ENCODE results near the gene STK39.

The STK39 gene

DNA sequence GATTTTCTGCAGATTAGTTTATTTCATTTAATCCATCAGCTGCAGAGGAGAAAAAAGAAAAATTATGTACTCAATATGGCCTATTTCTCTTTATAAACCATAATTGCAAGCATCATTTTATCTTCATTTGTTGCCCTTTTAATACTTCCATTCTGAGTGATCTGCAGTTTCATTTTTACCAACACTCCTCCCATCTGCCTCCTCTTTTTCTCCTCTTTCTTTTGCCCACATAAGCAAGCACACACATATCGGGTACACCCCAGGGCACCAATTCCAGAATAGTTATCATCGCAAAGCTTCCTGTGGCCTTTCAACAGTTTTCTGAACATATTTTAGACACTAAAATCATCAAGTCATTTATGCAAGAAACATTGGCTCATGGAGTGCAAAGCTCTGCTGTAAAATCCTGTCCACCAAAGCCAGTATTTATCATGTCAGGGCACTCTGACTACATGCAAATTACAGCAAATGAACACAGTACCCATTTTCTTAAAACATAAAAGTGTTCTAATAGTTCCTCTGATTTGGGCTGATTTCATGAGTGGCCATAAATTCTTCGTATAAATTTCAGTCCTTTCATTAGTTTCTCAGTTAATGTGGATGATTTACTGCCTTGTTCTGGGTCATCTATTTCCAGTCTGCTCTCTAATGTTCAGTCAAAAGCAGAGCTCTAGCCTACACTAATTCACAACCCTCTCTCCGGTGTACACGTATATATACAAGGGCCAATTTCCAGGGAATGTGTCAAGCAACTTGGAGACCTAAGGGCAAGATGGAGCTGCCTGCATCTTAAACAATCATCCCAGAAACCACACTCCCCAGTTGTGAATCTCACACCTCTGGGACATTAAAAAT, 281.3 kb downstream of the STK39 start:
- Histone ChIP-seq H2AK5ac (ENCODE audit: low read length) (no peak overlapping the region), H4K91ac (ENCODE audit: low read depth, low read length) (no peak overlapping the region), H3K14ac (ENCODE audit: low read length) (no peak overlapping the region), H3K4me1 (ENCODE audit: control insufficient read depth in 1 of 2, insufficient read depth in 2 of 2, low read length in 2 of 2) (peaks cover 3 to 5% of the 10 kb centered on the region in 2 experiments), H3K27ac (ENCODE audit: low read depth, low read length) (no peak overlapping the region), H2BK120ac (ENCODE audit: insufficient read depth, low read length, poor library complexity) (no peak overlapping the region), H2AFZ (ENCODE audit: insufficient read depth, low read length, poor library complexity) (no peak overlapping the region), H3K36me3 (ENCODE audit: control insufficient read depth in 1 of 2, insufficient read depth in 2 of 2, low read length in 2 of 2) (no peaks in the 10 kb centered on the region), H4K8ac (ENCODE audit: low read depth, low read length) (no peak overlapping the region), H3K23ac (ENCODE audit: low read length) (no peak overlapping the region), H3K27me3 (ENCODE audit: insufficient read depth, low read length) (no peaks in the 10 kb centered on the region), H3K4me2 (ENCODE audit: low read length) (no peak overlapping the region), H3K4ac (ENCODE audit: low read depth, low read length) (no peak overlapping the region), H3K18ac (ENCODE audit: low read length) (no peak overlapping the region), H3K9ac (ENCODE audit: low read length) (no peak overlapping the region), H3K79me2 (ENCODE audit: control insufficient read depth, insufficient read depth, low read length, poor library complexity) (no peaks in the 10 kb centered on the region), H3K79me1 (ENCODE audit: low read length) (peaks cover 1% of the 10 kb centered on the region), H3K4me3 (ENCODE audit: low read depth, low read length) (no peak overlapping the region), H3K9me3 (ENCODE audit: insufficient read depth, low read depth, low read length) (peaks cover 2% of the 10 kb centered on the region), H4K12ac (ENCODE audit: low read depth, low read length) (no peak overlapping the region), H2BK12ac (ENCODE audit: low read length) (no peak overlapping the region), H2BK5ac (ENCODE audit: low read depth, low read length, poor library complexity) (no peak overlapping the region)
- no CpG with 5 or more reads among the region's 5 CpGs for WGBS (ENCODE audit: extremely low coverage, insufficient coverage, insufficient read length)
- DNase-seq: peak; percentile 26 to 49

DNA sequence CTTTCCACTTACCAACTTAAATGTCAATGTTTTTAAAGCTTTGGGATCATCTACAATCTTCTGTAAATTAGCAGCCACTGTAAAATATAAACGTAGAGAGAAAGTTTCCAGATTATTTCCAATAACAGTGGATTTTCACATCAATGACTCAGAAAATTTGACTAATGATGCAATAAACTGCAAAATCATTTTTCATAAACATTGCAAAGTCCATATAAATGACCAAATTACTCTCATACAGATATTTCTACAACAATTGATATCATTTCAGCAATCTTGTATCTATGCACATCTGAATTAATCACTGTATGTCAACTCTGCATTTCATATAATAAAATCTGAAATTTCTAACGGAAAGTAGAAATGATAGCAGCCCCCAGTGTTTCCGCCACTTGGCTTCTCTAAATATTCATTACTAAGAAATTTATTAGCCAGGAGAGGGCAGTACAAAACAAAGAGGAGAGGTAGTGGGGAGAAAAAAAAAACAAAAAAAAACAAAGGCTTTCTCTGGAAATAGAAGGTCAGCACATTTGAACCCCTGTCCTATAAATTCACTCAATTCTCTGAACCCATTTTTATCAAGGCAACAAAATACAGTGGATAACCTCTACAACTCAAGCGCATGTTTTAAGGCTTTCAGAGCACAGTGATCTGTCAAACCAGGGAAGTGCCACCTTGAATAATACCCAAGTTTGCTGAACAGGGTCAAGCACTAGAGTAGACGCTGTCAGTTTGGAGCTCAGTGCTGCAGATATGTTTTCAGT, 282.6 kb downstream of the STK39 start:
- Histone ChIP-seq H2AK5ac (ENCODE audit: low read length) (no peak overlapping the region), H3K4ac (ENCODE audit: low read depth, low read length) (no peak overlapping the region), H2AFZ (ENCODE audit: insufficient read depth, low read length, poor library complexity) (no peak overlapping the region), H2BK12ac (ENCODE audit: low read length) (no peak overlapping the region), H3K9ac (ENCODE audit: low read length) (no peak overlapping the region), H4K12ac (ENCODE audit: low read depth, low read length) (no peak overlapping the region), H4K8ac (ENCODE audit: low read depth, low read length) (no peak overlapping the region), H2BK5ac (ENCODE audit: low read depth, low read length, poor library complexity) (no peak overlapping the region), H3K14ac (ENCODE audit: low read length) (no peak overlapping the region), H3K9me3 (ENCODE audit: insufficient read depth, low read depth, low read length) (peaks cover 3% of the 10 kb centered on the region), H3K18ac (ENCODE audit: low read length) (no peak overlapping the region), H3K79me1 (ENCODE audit: low read length) (peaks cover 1% of the 10 kb centered on the region), H3K4me3 (ENCODE audit: low read depth, low read length) (no peak overlapping the region), H3K4me2 (ENCODE audit: low read length) (no peak overlapping the region), H2BK120ac (ENCODE audit: insufficient read depth, low read length, poor library complexity) (no peak overlapping the region), H3K23ac (ENCODE audit: low read length) (no peak overlapping the region), H3K79me2 (ENCODE audit: control insufficient read depth, insufficient read depth, low read length, poor library complexity) (no peaks in the 10 kb centered on the region), H3K36me3 (ENCODE audit: control insufficient read depth in 1 of 2, insufficient read depth in 2 of 2, low read length in 2 of 2) (no peaks in the 10 kb centered on the region), H3K27me3 (ENCODE audit: insufficient read depth, low read length) (no peaks in the 10 kb centered on the region), H3K4me1 (ENCODE audit: control insufficient read depth in 1 of 2, insufficient read depth in 2 of 2, low read length in 2 of 2) (peaks cover 6 to 9% of the 10 kb centered on the region in 2 experiments), H3K27ac (ENCODE audit: low read depth, low read length) (no peak overlapping the region), H4K91ac (ENCODE audit: low read depth, low read length) (no peak overlapping the region)
- no CpG with 5 or more reads among the region's 5 CpGs for WGBS (ENCODE audit: extremely low coverage, insufficient coverage, insufficient read length)
- DNase-seq: peak in 1 of 2 donors; percentile 10

GRCh38 chr2:167963899-167964649, 283.3 kb downstream of the STK39 start:
- H3K18ac ChIP-seq (ENCODE audit: low read length): no peak overlapping the region
- no peak overlapping the region for H2BK12ac ChIP-seq (ENCODE audit: low read length)
- no peak overlapping the region for H2AFZ ChIP-seq (ENCODE audit: insufficient read depth, low read length, poor library complexity)
- peaks cover 1% of the 10 kb centered on the region for H3K79me1 ChIP-seq (ENCODE audit: low read length)
- H4K8ac ChIP-seq (ENCODE audit: low read depth, low read length): no peak overlapping the region
- H3K14ac ChIP-seq (ENCODE audit: low read length): no peak overlapping the region
- H3K4me1 ChIP-seq (ENCODE audit: control insufficient read depth in 1 of 2, insufficient read depth in 2 of 2, low read length in 2 of 2): peaks cover 6 to 9% of the 10 kb centered on the region in 2 experiments
- H3K4me3 ChIP-seq (ENCODE audit: low read depth, low read length): no peak overlapping the region
- no CpG with 5 or more reads among the region's 9 CpGs for WGBS (ENCODE audit: extremely low coverage, insufficient coverage, insufficient read length)
- H3K23ac ChIP-seq (ENCODE audit: low read length): no peak overlapping the region
- H3K9ac ChIP-seq (ENCODE audit: low read length): no peak overlapping the region
- no peak overlapping the region for H4K91ac ChIP-seq (ENCODE audit: low read depth, low read length)
- peaks cover 2% of the 10 kb centered on the region for H3K9me3 ChIP-seq (ENCODE audit: insufficient read depth, low read depth, low read length)
- H2BK5ac ChIP-seq (ENCODE audit: low read depth, low read length, poor library complexity): no peak overlapping the region
- no peak overlapping the region for H4K12ac ChIP-seq (ENCODE audit: low read depth, low read length)
- no peaks in the 10 kb centered on the region for H3K79me2 ChIP-seq (ENCODE audit: control insufficient read depth, insufficient read depth, low read length, poor library complexity)
- H3K27me3 ChIP-seq (ENCODE audit: insufficient read depth, low read length): no peaks in the 10 kb centered on the region
- no peak overlapping the region for H3K4ac ChIP-seq (ENCODE audit: low read depth, low read length)
- H2BK120ac ChIP-seq (ENCODE audit: insufficient read depth, low read length, poor library complexity): no peak overlapping the region
- no peak overlapping the region for H2AK5ac ChIP-seq (ENCODE audit: low read length)
- no peak overlapping the region for H3K27ac ChIP-seq (ENCODE audit: low read depth, low read length)
- no peak overlapping the region for H3K4me2 ChIP-seq (ENCODE audit: low read length)
- DNase-seq: no peak
- no peaks in the 10 kb centered on the region for H3K36me3 ChIP-seq (ENCODE audit: control insufficient read depth in 1 of 2, insufficient read depth in 2 of 2, low read length in 2 of 2)

GRCh38 chr2:167962436-167963226, 284.8 kb downstream of the STK39 start:
- H2BK5ac ChIP-seq (ENCODE audit: low read depth, low read length, poor library complexity): no peak overlapping the region
- no peak overlapping the region for H2BK120ac ChIP-seq (ENCODE audit: insufficient read depth, low read length, poor library complexity)
- H4K91ac ChIP-seq (ENCODE audit: low read depth, low read length): no peak overlapping the region
- H3K18ac ChIP-seq (ENCODE audit: low read length): no peak overlapping the region
- H3K27ac ChIP-seq (ENCODE audit: low read depth, low read length): no peak overlapping the region
- H2AFZ ChIP-seq (ENCODE audit: insufficient read depth, low read length, poor library complexity): no peak overlapping the region
- no peak overlapping the region for H4K12ac ChIP-seq (ENCODE audit: low read depth, low read length)
- H3K9me3 ChIP-seq (ENCODE audit: insufficient read depth, low read depth, low read length): peaks cover 2% of the 10 kb centered on the region
- no peaks in the 10 kb centered on the region for H3K27me3 ChIP-seq (ENCODE audit: insufficient read depth, low read length)
- no peak overlapping the region for H3K4ac ChIP-seq (ENCODE audit: low read depth, low read length)
- H3K14ac ChIP-seq (ENCODE audit: low read length): no peak overlapping the region
- DNase-seq: no peak
- H3K4me1 ChIP-seq (ENCODE audit: control insufficient read depth in 1 of 2, insufficient read depth in 2 of 2, low read length in 2 of 2): peaks cover 8 to 9% of the 10 kb centered on the region in 2 experiments
- no peak overlapping the region for H2BK12ac ChIP-seq (ENCODE audit: low read length)
- no peaks in the 10 kb centered on the region for H3K79me2 ChIP-seq (ENCODE audit: control insufficient read depth, insufficient read depth, low read length, poor library complexity)
- no peak overlapping the region for H3K9ac ChIP-seq (ENCODE audit: low read length)
- WGBS (ENCODE audit: extremely low coverage, insufficient coverage, insufficient read length): no CpG with 5 or more reads among the region's 10 CpGs
- H4K8ac ChIP-seq (ENCODE audit: low read depth, low read length): no peak overlapping the region
- no peaks in the 10 kb centered on the region for H3K36me3 ChIP-seq (ENCODE audit: control insufficient read depth in 1 of 2, insufficient read depth in 2 of 2, low read length in 2 of 2)
- no peak overlapping the region for H3K4me3 ChIP-seq (ENCODE audit: low read depth, low read length)
- no peak overlapping the region for H2AK5ac ChIP-seq (ENCODE audit: low read length)
- peaks cover 1% of the 10 kb centered on the region for H3K79me1 ChIP-seq (ENCODE audit: low read length)
- H3K23ac ChIP-seq (ENCODE audit: low read length): no peak overlapping the region
- H3K4me2 ChIP-seq (ENCODE audit: low read length): no peak overlapping the region

All from trophoblast cell (in vitro differentiated cells and primary cell).